Measurements from ENCODE around the gene KCNJ6. TPM values are rescaled to one million over a fixed set of nuclear protein-coding genes. Genes with fewer than 3 reads are reported as not detected.

The KCNJ6 gene
- total RNA-seq, 1 donor from 2014 or later: not detected

- DNase-seq (ENCODE audit: low spot score): no peak
Observed at GRCh38 chr21:37821092-37821491, 95.2 kb downstream of the KCNJ6 start.

- DNase-seq (ENCODE audit: low spot score): no peak
Observed at GRCh38 chr21:37819372-37819771, 96.9 kb downstream of the KCNJ6 start.

GRCh38 chr21:37817242-37817641 is 99.0 kb downstream of the KCNJ6 start:
- DNase-seq (ENCODE audit: low spot score): no peak

- DNase-seq (ENCODE audit: low spot score): no peak
Observed at GRCh38 chr21:37815893-37816292, 100.4 kb downstream of the KCNJ6 start.

- no peak for DNase-seq (ENCODE audit: low spot score)
Observed at GRCh38 chr21:37811711-37812110, 104.5 kb downstream of the KCNJ6 start.

- DNase-seq (ENCODE audit: low spot score): no peak
Observed at GRCh38 chr21:37808261-37808660, 108.0 kb downstream of the KCNJ6 start.

GRCh38 chr21:37805266-37805665 is 111.0 kb downstream of the KCNJ6 start:
- no peak for DNase-seq (ENCODE audit: low spot score)

- DNase-seq (ENCODE audit: low spot score): no peak
Observed at GRCh38 chr21:37804001-37804400, 112.3 kb downstream of the KCNJ6 start.

- no peak for DNase-seq (ENCODE audit: low spot score)
Observed at GRCh38 chr21:37803101-37803651, 113.1 kb downstream of the KCNJ6 start.

- no peak for DNase-seq (ENCODE audit: low spot score)
Observed at GRCh38 chr21:37800456-37801061, 115.7 kb downstream of the KCNJ6 start.

GRCh38 chr21:37800057-37800455 is 116.2 kb downstream of the KCNJ6 start:
- no peak for DNase-seq (ENCODE audit: low spot score)

GRCh38 chr21:37799211-37800056 is 116.8 kb downstream of the KCNJ6 start:
- DNase-seq (ENCODE audit: low spot score): no peak

- no peak for DNase-seq (ENCODE audit: low spot score)
Observed at GRCh38 chr21:37797403-37797802, 118.9 kb downstream of the KCNJ6 start.

- no peak for DNase-seq (ENCODE audit: low spot score)
Observed at GRCh38 chr21:37796011-37796410, 120.2 kb downstream of the KCNJ6 start.

GRCh38 chr21:37793660-37794059 is 122.6 kb downstream of the KCNJ6 start:
- no peak for DNase-seq (ENCODE audit: low spot score)

GRCh38 chr21:37792046-37792445 is 124.2 kb downstream of the KCNJ6 start:
- no peak for DNase-seq (ENCODE audit: low spot score)

- no peak for DNase-seq (ENCODE audit: low spot score)
Observed at GRCh38 chr21:37790905-37791304, 125.4 kb downstream of the KCNJ6 start.

- no peak for DNase-seq (ENCODE audit: low spot score)
Observed at GRCh38 chr21:37788503-37788902, 127.8 kb downstream of the KCNJ6 start.

GRCh38 chr21:37787456-37787855 is 128.8 kb downstream of the KCNJ6 start:
- no peak for DNase-seq (ENCODE audit: low spot score)

- no peak for DNase-seq (ENCODE audit: low spot score)
Observed at GRCh38 chr21:37784591-37785318, 131.5 kb downstream of the KCNJ6 start.

GRCh38 chr21:37783016-37783415 is 133.2 kb downstream of the KCNJ6 start:
- no peak for DNase-seq (ENCODE audit: low spot score)

All from mesenteric fat pad (tissue), 1 donor.